K562 (cell line): ENCODE measurements around the gene CIAO2B. TPM values are rescaled to one million over a fixed set of nuclear protein-coding genes. Genes with fewer than 3 reads are reported as not detected.

Source experiments
- CREB5 ChIP-seq: fragments of 250-450 bp; sonication (Bioruptor Pico); IDR thresholded peaks from 2 replicates; pipeline ENCODE4 v1.5.0; 2020; ENCODE audit warnings: mild to moderate bottlenecking
- ELF2 ChIP-seq: fragments of 250-450 bp; sonication (Bioruptor Pico); IDR thresholded peaks from 2 replicates; pipeline ENCODE4 v1.5.0; 2021; ENCODE audit warnings: mild to moderate bottlenecking
- HMGN3 ChIP-seq: IDR thresholded peaks from 2 replicates; pipeline ENCODE4 v1.6.1; 2011; ENCODE audit warnings: borderline replicate concordance, low read depth, mild to moderate bottlenecking, mixed read lengths, low read length; ENCODE audit not compliant: insufficient read length; ENCODE audit errors: extremely low read depth
- KLF13 ChIP-seq: fragments of 450-650 bp; IDR thresholded peaks from 2 replicates; pipeline ENCODE4 v1.6.1; 2016; ENCODE audit warnings: missing genetic modification characterization, low read depth, mild to moderate bottlenecking, missing compliant biosample characterization, moderate library complexity, borderline replicate concordance
- LARP7 ChIP-seq: fragments of 450-650 bp; IDR thresholded peaks from 2 replicates; pipeline ENCODE4 v1.6.1; 2016
- MAZ ChIP-seq, 2 experiments: fragments of 450-650 bp in 1 of 2; sonication (generic) in 1 of 2; formaldehyde crosslinking; IDR thresholded peaks in 1 of 2; conservative IDR thresholded peaks in 1 of 2; 2 replicates each; pipeline versions ENCODE4 v1.4.0 to v1.5.0; 2020; ENCODE audit warnings: mild to moderate bottlenecking in 1 of 2, missing genetic modification reagents in 1 of 2
- PYGO2 ChIP-seq: fragments of 450-650 bp; IDR thresholded peaks from 2 replicates; pipeline ENCODE4 v1.6.1; 2016; ENCODE audit warnings: mild to moderate bottlenecking, missing genetic modification characterization, moderate library complexity, missing compliant biosample characterization
- SIN3B ChIP-seq: fragments of 450-650 bp; IDR thresholded peaks from 2 replicates; pipeline ENCODE4 v1.6.1; 2017; ENCODE audit warnings: low read depth, mild to moderate bottlenecking, moderate library complexity
- SOX6 ChIP-seq: fragments of 450-650 bp; IDR thresholded peaks from 2 replicates; pipeline ENCODE4 v1.6.1; 2014; ENCODE audit warnings: mild to moderate bottlenecking
- VEZF1 ChIP-seq: fragments of 200-800 bp; sonication (Bioruptor generic); IDR thresholded peaks from 2 replicates; pipeline ENCODE4 v1.6.1; 2017; ENCODE audit warnings: missing genetic modification characterization, missing compliant biosample characterization
- ZNF253 ChIP-seq: fragments of 250-450 bp; sonication (Bioruptor Pico); conservative IDR thresholded peaks from 2 replicates; pipeline ENCODE4 v1.6.1; 2021; ENCODE audit warnings: mild to moderate bottlenecking
- polyA plus RNA-seq, 8 experiments: library from polyadenylated mRNA; depleted of rRNA in 4 of 8; stranded (reverse) in 5 of 8; unstranded in 3 of 8; fragments of >200 nt; fragmentation: Nextera tagmentation in 2 of 8; fragmentation: Illumina TruSeq in 1 of 8; extraction: Ambion mirVana in 2 of 8; extraction: Trizol in 1 of 8; gene quantifications; 2 replicates each; pipeline versions ENCODE4 v1.2.1 to v1.2.3, GENCODE V29; 2011 to 2014; ENCODE audit warnings: inconsistent platforms in 1 of 8, missing spikeins in 1 of 8
- total RNA-seq, 7 experiments: library from RNA; depleted of rRNA in 6 of 7; stranded (reverse); fragments of >200 nt in 6 of 7; fragmentation: Illumina TruSeq in 2 of 7; extraction: Trizol in 2 of 7; gene quantifications; 2 replicates each; pipeline versions ENCODE4 v1.2.1 to v1.2.3, GENCODE V29; 2011 to 2021; ENCODE audit warnings: low replicate concordance in 1 of 7
- TF ChIP-seq, protein P1 (sequence below): sonication (generic); formaldehyde crosslinking; IDR thresholded peaks from 2 replicates; pipeline ENCODE4 v1.8.0; 2022; ENCODE audit warnings: mild to moderate bottlenecking, missing genetic modification reagents
- TF ChIP-seq, protein P2 (sequence below): fragments of 450-650 bp; IDR thresholded peaks from 2 replicates; pipeline ENCODE4 v1.6.1; 2018; ENCODE audit not compliant: partially characterized antibody
- TF ChIP-seq, protein P3 (sequence below): sonication (generic); formaldehyde crosslinking; IDR thresholded peaks from 2 replicates; pipeline ENCODE4 v1.9.0; 2022; ENCODE audit warnings: mild to moderate bottlenecking, missing genetic modification reagents

Gene CIAO2B
- total and polyA plus RNA-seq, 9 of the 15 experiments (the other 6 are each of a cell fraction or from before 2014, with no cell fraction given) = 86.8 to 182 (median 113) TPM

GRCh38 chr16:66934138-66934838 is at the start of gene CIAO2B (continued):
- TF ChIP-seq, protein P1, sequence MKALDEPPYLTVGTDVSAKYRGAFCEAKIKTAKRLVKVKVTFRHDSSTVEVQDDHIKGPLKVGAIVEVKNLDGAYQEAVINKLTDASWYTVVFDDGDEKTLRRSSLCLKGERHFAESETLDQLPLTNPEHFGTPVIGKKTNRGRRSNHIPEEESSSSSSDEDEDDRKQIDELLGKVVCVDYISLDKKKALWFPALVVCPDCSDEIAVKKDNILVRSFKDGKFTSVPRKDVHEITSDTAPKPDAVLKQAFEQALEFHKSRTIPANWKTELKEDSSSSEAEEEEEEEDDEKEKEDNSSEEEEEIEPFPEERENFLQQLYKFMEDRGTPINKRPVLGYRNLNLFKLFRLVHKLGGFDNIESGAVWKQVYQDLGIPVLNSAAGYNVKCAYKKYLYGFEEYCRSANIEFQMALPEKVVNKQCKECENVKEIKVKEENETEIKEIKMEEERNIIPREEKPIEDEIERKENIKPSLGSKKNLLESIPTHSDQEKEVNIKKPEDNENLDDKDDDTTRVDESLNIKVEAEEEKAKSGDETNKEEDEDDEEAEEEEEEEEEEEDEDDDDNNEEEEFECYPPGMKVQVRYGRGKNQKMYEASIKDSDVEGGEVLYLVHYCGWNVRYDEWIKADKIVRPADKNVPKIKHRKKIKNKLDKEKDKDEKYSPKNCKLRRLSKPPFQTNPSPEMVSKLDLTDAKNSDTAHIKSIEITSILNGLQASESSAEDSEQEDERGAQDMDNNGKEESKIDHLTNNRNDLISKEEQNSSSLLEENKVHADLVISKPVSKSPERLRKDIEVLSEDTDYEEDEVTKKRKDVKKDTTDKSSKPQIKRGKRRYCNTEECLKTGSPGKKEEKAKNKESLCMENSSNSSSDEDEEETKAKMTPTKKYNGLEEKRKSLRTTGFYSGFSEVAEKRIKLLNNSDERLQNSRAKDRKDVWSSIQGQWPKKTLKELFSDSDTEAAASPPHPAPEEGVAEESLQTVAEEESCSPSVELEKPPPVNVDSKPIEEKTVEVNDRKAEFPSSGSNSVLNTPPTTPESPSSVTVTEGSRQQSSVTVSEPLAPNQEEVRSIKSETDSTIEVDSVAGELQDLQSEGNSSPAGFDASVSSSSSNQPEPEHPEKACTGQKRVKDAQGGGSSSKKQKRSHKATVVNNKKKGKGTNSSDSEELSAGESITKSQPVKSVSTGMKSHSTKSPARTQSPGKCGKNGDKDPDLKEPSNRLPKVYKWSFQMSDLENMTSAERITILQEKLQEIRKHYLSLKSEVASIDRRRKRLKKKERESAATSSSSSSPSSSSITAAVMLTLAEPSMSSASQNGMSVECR (CRISPR knock-in tag) = peak; percentile 94
- TF ChIP-seq VEZF1 (peak; percentile 52; the same call in 1 of the 2 replicates), SOX6 (peak; percentile 30; the same call in 1 of the 2 replicates), LARP7 (no peak), CREB5 (CRISPR knock-in tag) (no peak), HMGN3 (peak; percentile 44), PYGO2 (tag) (no peak), ELF2 (CRISPR knock-in tag) (peak; percentile 89), ZNF253 (CRISPR knock-in tag) (no peak), KLF13 (tag) (peak; percentile 95; the same call in 1 of the 2 replicates), SIN3B (peak; percentile 83), MAZ (CRISPR knock-in tag; conservative IDR thresholded peaks at IDR 0.05 in 1 of 2, IDR thresholded peaks at IDR 0.05 in 1 of 2) (peak; percentile 51 to 57; a peak in 3 of 4 replicates)
- TF ChIP-seq, protein P2, sequence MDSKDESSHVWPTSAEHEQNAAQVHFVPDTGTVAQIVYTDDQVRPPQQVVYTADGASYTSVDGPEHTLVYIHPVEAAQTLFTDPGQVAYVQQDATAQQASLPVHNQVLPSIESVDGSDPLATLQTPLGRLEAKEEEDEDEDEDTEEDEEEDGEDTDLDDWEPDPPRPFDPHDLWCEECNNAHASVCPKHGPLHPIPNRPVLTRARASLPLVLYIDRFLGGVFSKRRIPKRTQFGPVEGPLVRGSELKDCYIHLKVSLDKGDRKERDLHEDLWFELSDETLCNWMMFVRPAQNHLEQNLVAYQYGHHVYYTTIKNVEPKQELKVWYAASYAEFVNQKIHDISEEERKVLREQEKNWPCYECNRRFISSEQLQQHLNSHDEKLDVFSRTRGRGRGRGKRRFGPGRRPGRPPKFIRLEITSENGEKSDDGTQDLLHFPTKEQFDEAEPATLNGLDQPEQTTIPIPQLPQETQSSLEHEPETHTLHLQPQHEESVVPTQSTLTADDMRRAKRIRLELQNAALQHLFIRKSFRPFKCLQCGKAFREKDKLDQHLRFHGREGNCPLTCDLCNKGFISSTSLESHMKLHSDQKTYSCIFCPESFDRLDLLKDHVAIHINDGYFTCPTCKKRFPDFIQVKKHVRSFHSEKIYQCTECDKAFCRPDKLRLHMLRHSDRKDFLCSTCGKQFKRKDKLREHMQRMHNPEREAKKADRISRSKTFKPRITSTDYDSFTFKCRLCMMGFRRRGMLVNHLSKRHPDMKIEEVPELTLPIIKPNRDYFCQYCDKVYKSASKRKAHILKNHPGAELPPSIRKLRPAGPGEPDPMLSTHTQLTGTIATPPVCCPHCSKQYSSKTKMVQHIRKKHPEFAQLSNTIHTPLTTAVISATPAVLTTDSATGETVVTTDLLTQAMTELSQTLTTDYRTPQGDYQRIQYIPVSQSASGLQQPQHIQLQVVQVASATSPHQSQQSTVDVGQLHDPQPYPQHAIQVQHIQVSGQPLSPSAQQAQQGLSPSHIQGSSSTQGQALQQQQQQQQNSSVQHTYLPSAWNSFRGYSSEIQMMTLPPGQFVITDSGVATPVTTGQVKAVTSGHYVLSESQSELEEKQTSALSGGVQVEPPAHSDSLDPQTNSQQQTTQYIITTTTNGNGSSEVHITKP = peak; percentile 16
- TF ChIP-seq, protein P3, sequence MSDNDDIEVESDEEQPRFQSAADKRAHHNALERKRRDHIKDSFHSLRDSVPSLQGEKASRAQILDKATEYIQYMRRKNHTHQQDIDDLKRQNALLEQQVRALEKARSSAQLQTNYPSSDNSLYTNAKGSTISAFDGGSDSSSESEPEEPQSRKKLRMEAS = peak; percentile 80
